ENCODE results near the gene USP4. TPM values are rescaled to one million over a fixed set of nuclear protein-coding genes. Genes with fewer than 3 reads are reported as not detected.
"Not testable (repeated sequence)": the region's sequence is repeated elsewhere in the genome, so short reads cannot be mapped to it uniquely, and the experiment has no call there.

Gene USP4
- total RNA-seq, 1 donor from 2014 or later = 69.6 TPM

DNA sequence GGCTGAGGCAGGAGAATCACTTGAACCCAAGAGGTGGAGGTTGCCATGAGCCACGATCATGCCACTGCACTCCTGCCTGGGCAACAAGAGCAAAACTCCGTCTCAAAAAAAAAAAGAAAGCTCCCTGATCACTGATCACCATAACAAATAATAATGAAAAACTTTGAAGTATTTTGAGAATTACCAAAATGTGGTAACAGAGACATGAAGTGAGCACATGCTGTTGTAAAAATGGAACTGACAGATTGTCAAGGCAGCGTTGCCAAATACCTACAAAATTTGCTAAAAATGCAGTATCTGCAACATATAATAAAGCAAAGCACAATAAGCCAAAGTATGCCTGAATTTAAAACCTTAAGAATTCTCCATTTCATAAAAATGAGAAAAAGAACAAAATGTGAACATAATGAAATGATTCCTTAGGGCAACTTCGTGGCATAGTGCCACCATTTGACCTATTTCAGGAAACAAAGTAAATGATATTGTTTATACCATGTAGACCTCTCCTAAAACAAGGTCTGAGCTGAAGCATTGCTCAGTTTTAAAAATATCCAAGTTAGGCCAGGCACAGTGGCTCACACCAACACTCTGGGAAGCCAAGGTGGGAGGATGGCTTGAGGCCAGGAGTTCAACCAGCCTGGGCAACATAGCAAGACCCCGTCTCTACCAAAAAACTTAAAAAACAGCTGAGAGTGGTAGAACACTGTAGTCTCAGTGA lies 5.8 kb downstream of the USP4 start:
- intact Hi-C loops (cut with DNase I) = no loop called here
- DNase-seq = no peak
- Histone ChIP-seq H3K27me3 (no peaks in the 10 kb centered on the region), H3K9me3 (no peaks in the 10 kb centered on the region), H3K27ac (peak overlapping the region; percentile 60), H3K4me1 (peaks cover 23% of the 10 kb centered on the region), H3K36me3 (peaks cover 74% of the 10 kb centered on the region), H3K4me3 (no peak overlapping the region)
- no peak for ATAC-seq
- TF ChIP-seq, protein P1, sequence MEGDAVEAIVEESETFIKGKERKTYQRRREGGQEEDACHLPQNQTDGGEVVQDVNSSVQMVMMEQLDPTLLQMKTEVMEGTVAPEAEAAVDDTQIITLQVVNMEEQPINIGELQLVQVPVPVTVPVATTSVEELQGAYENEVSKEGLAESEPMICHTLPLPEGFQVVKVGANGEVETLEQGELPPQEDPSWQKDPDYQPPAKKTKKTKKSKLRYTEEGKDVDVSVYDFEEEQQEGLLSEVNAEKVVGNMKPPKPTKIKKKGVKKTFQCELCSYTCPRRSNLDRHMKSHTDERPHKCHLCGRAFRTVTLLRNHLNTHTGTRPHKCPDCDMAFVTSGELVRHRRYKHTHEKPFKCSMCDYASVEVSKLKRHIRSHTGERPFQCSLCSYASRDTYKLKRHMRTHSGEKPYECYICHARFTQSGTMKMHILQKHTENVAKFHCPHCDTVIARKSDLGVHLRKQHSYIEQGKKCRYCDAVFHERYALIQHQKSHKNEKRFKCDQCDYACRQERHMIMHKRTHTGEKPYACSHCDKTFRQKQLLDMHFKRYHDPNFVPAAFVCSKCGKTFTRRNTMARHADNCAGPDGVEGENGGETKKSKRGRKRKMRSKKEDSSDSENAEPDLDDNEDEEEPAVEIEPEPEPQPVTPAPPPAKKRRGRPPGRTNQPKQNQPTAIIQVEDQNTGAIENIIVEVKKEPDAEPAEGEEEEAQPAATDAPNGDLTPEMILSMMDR (IDR thresholded peaks at IDR 0.05) = no peak

DNA sequence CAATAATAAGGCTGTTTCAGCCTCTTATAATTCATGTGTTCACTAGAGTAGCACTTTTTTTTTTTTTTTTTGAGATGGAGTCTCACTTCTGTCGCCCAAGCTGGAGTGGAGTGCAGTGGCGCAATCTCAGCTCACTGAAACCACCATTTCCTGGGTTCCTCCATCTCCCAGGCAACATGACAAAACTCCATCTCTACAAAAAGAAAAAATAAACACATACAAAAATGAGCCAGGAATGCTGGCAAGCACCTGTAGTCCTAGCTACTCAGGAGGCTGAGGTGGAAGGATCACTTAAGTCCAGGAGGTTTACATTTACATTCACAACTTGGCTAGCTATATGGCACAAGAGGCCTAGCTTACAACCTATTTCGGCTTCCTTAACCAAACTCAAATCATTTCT lies 6.8 kb downstream of the USP4 start:
- TF ChIP-seq, protein P1 (IDR thresholded peaks at IDR 0.05) = no peak
- peaks cover 22% of the 10 kb centered on the region for H3K4me1 ChIP-seq
- no peaks in the 10 kb centered on the region for H3K9me3 ChIP-seq
- DNase-seq = peak; percentile 85
- intact Hi-C loops (cut with DNase I) = no loop called here
- H3K4me3 ChIP-seq = no peak overlapping the region
- peak overlapping the region; percentile 60 for H3K27ac ChIP-seq
- ATAC-seq = peak; percentile 90
- H3K27me3 ChIP-seq = no peaks in the 10 kb centered on the region
- H3K36me3 ChIP-seq = peaks cover 84% of the 10 kb centered on the region

DNA sequence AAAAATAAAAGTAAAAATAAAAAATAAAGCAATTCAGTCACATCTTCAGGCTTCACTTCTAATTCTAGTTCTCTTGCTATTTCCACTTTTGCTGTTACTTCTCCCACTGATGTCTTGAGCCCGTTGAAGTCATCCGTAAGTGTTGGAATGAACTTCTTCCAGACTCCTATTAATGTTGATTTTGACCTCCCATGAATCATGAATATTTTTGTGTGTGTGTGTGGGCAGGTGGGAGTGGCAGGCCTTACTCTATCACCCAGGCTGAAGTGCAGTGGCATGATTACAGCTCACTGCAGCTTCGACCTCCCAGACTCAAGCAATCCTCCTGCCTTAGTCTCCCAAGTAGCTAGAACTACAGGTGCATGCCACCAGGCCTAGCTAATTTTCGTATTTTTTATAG lies 10.7 kb downstream of the USP4 start:
- Histone ChIP-seq H3K4me1 (peaks cover 12% of the 10 kb centered on the region), H3K9me3 (no peaks in the 10 kb centered on the region), H3K27me3 (no peaks in the 10 kb centered on the region), H3K4me3 (no peak overlapping the region), H3K36me3 (peaks cover 97% of the 10 kb centered on the region), H3K27ac (no peak overlapping the region)
- TF ChIP-seq, protein P1 (IDR thresholded peaks at IDR 0.05) = no peak
- DNase-seq = no peak
- intact Hi-C loops (cut with DNase I) = loop anchor here (10.0 kb wide), 1 partner anchor 116 kb away; no protein-coding TSS in a partner anchor
- ATAC-seq = no peak

DNA sequence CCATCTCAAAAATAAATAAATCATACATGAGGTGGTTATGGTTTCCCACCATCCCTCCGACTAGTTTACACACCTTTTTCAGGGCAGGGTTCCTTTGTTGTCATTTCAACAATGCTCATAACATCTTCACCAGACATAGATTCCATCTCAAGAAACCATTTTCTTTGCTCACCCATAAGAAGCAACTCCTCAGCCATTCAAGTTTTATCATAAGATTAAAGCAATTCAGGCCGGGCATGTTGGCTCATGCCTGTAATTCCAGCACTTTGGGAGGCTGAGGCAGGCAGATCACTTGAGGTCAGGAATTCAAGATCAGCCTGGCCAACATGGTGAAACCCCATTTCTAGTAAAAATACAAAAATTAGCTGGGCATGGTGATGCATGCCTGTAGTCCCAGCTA lies 11.5 kb downstream of the USP4 start:
- not testable (repeated sequence) for DNase-seq, H3K27me3 ChIP-seq, ATAC-seq, H3K4me3 ChIP-seq, H3K9me3 ChIP-seq, H3K27ac ChIP-seq
- Histone ChIP-seq H3K4me1 (peaks cover 12% of the 10 kb centered on the region), H3K36me3 (peaks cover 97% of the 10 kb centered on the region)
- intact Hi-C loops (cut with DNase I) = loop anchor here (10.0 kb wide), 1 partner anchor 116 kb away; no protein-coding TSS in a partner anchor

DNA sequence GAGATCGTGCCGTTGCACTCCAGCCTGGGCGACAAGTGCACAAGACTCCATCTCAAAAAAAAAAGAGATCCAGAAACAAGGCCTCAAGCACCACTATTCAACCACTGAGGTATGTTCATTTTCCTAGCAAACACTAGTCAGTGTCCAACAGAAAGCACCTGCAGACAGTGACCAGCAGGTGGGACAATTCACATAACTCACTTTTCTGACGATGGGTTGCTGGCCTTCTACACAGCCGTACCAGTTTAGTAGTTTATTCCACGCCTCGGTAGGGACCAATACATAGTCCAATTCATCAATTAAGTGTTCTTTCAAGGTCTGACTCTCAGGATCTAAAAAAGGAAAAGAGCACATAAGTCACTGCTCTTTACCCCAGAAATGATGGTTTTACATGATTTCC lies 12.4 kb downstream of the USP4 start:
- TF ChIP-seq, protein P1 (IDR thresholded peaks at IDR 0.05) = no peak

DNA sequence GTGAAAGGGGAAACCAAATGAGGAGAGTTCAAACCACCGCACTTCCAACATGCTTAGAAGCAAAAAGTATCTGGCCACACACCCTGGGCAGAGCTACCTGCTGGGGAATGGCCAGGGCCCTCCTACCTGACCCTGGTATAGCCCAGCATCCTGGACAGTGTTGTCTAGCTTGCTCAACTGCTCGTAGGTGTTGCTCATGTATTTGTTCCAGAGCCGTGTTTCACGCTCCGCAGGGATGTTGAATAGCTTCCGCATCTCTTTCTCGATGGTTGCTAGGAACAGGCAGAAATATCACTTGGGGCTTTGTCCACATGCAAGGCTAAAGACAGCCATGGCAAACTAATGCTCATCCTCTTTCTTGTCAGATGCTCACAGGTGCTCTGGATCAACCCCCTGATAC lies 15.1 kb downstream of the USP4 start:
- no peak for DNase-seq
- no peaks in the 10 kb centered on the region for H3K27me3 ChIP-seq
- TF ChIP-seq, protein P1 (IDR thresholded peaks at IDR 0.05) = no peak
- H3K9me3 ChIP-seq = no peaks in the 10 kb centered on the region
- no peaks in the 10 kb centered on the region for H3K4me1 ChIP-seq
- ATAC-seq = no peak
- intact Hi-C loops (cut with DNase I) = loop anchor here (10.0 kb wide), 1 partner anchor 120 kb away; no protein-coding TSS in a partner anchor
- no peak overlapping the region for H3K4me3 ChIP-seq
- peaks cover 99% of the 10 kb centered on the region for H3K36me3 ChIP-seq
- no peak overlapping the region for H3K27ac ChIP-seq

More for the DNA sequence above, 12.4 kb downstream of the USP4 start:
- peak; percentile 46 for ATAC-seq
- no peak for DNase-seq
- no peaks in the 10 kb centered on the region for H3K9me3 ChIP-seq
- intact Hi-C loops (cut with DNase I) = loop anchor here (10.0 kb wide), 1 partner anchor 117 kb away; no protein-coding TSS in a partner anchor
- no peak overlapping the region for H3K27ac ChIP-seq
- no peaks in the 10 kb centered on the region for H3K27me3 ChIP-seq
- peaks cover 99% of the 10 kb centered on the region for H3K36me3 ChIP-seq
- H3K4me3 ChIP-seq = no peak overlapping the region
- H3K4me1 ChIP-seq = peaks cover 3% of the 10 kb centered on the region

Data from upper lobe of right lung (tissue), 1 donor.